Ascending aorta (tissue), 2 donors: Measurements from ENCODE around the gene DOLPP1. TPM values are rescaled to one million over a fixed set of nuclear protein-coding genes. Genes with fewer than 3 reads are reported as not detected.
"Not testable (repeated sequence)": the region's sequence is repeated elsewhere in the genome, so short reads cannot be mapped to it uniquely, and the experiment has no call there.

Experiments used
- DNase-seq, 2 donors: peaks; one replicate each; pipeline ENCODE4 v3.0.0-alpha.2; 2019; ENCODE audit warnings: low spot score in 2 of 2
- H3K27ac ChIP-seq, 2 donors: fragments of 200-600 bp; sonication (generic); one replicate each; pipeline ENCODE4 v1.5.1; 2016 to 2017; ENCODE audit warnings: mild to moderate bottlenecking in 1 of 2
- H3K27me3 ChIP-seq: fragments of 200-600 bp; sonication (generic); one replicate; pipeline ENCODE4 v1.5.1; 2017
- H3K36me3 ChIP-seq, 2 donors: fragments of 200-600 bp; sonication (generic); one replicate each; pipeline ENCODE4 v1.5.1; 2016
- H3K4me1 ChIP-seq, 2 donors: fragments of 200-600 bp; sonication (generic); one replicate each; pipeline ENCODE4 v1.5.1; 2016 to 2017; ENCODE audit warnings: mild to moderate bottlenecking in 1 of 2
- H3K4me3 ChIP-seq, 2 donors: fragments of 200-600 bp; sonication (generic); one replicate each; pipeline ENCODE4 v1.5.1; 2016 to 2017; ENCODE audit warnings: mild to moderate bottlenecking in 1 of 2
- H3K9me3 ChIP-seq, 2 donors: fragments of 200-600 bp; sonication (generic); one replicate each; pipeline ENCODE4 v1.5.1; 2016
- CTCF ChIP-seq, 3 experiments: fragments of 200-600 bp in 2 of 3; fragments of 450-650 bp in 1 of 3; sonication (generic) in 2 of 3; IDR thresholded peaks; one replicate each; pipeline ENCODE4 v1.5.1; 2016 to 2019; ENCODE audit warnings: antibody characterized with exemption in 3 of 3, mild to moderate bottlenecking in 1 of 3, moderate library complexity in 1 of 3
- intact Hi-C: fragments of 100-400 bp; cut with DNase I; formaldehyde crosslinking; loops from one replicate; pipeline ENCODE4 v1.15.1; 2023
- total RNA-seq: library from RNA; depleted of rRNA; stranded (reverse); fragments of >200 nt; gene quantifications from one replicate; pipeline ENCODE4 v1.1.0, GENCODE V29; 2016

The DOLPP1 gene
- 41.7 TPM for total RNA-seq

GRCh38 chr9:129080601-129081387, at the start of gene DOLPP1:
Gene DOLPP1, plus strand, starts transcription at chr9:129081111. Its CDS starts 21 bp downstream, at chr9:129081132.
- intact Hi-C loops = loop anchor here (2.0 kb wide), 3 partner anchors 30 to 134 kb away; partner anchors contain the start of genes CRAT, DOLK, MIGA2 and NUP188
- no peaks in the 10 kb centered on the region for H3K27me3 ChIP-seq
- H3K36me3 ChIP-seq = peaks cover 11% of the 10 kb centered on the region in 2 donors
- TF ChIP-seq CTCF (IDR thresholded peaks at IDR 0.05) = no peak
- peaks cover 0 to 8% of the 10 kb centered on the region in 2 donors for H3K4me1 ChIP-seq
- no peaks in the 10 kb centered on the region for H3K9me3 ChIP-seq
- peak within 1 kb of the TSS; percentile 80 to 94 for H3K4me3 ChIP-seq
- peak within 1 kb of the TSS; percentile 57 to 81 for H3K27ac ChIP-seq
- DNase-seq = peak; percentile 97 to 99

GRCh38 chr9:129031514-129031913, 49.4 kb upstream of the DOLPP1 start:
- no peak for DNase-seq
- H3K9me3 ChIP-seq = no peaks in the 10 kb centered on the region
- H3K27me3 ChIP-seq = no peaks in the 10 kb centered on the region
- no peak overlapping the region for H3K27ac ChIP-seq
- intact Hi-C loops = no loop called here
- no peaks in the 10 kb centered on the region for H3K36me3 ChIP-seq
- H3K4me3 ChIP-seq = no peak overlapping the region
- TF ChIP-seq CTCF (IDR thresholded peaks at IDR 0.05) = no peak
- H3K4me1 ChIP-seq = peaks cover 9 to 11% of the 10 kb centered on the region in 2 donors

GRCh38 chr9:129032541-129033159, 48.3 kb upstream of the DOLPP1 start:
- H3K4me1 ChIP-seq = peaks cover under 1 to 7% of the 10 kb centered on the region in 2 donors
- intact Hi-C loops = no loop called here
- H3K36me3 ChIP-seq = no peaks in the 10 kb centered on the region
- H3K27ac ChIP-seq = no peak overlapping the region
- no peaks in the 10 kb centered on the region for H3K27me3 ChIP-seq
- no peak overlapping the region for H3K4me3 ChIP-seq
- DNase-seq = no peak
- H3K9me3 ChIP-seq = no peaks in the 10 kb centered on the region
- TF ChIP-seq CTCF (IDR thresholded peaks at IDR 0.05) = no peak

GRCh38 chr9:129033216-129033615, 47.7 kb upstream of the DOLPP1 start:
- Histone ChIP-seq H3K4me3 (no peak overlapping the region), H3K9me3 (no peaks in the 10 kb centered on the region), H3K36me3 (no peaks in the 10 kb centered on the region), H3K27ac (no peak overlapping the region), H3K27me3 (no peaks in the 10 kb centered on the region), H3K4me1 (peaks cover 0 to 10% of the 10 kb centered on the region in 2 donors)
- intact Hi-C loops = no loop called here
- DNase-seq = no peak
- TF ChIP-seq CTCF (IDR thresholded peaks at IDR 0.05) = no peak

GRCh38 chr9:129035838-129036237, 45.1 kb upstream of the DOLPP1 start:
- peaks cover 0 to 13% of the 10 kb centered on the region in 2 donors for H3K4me1 ChIP-seq
- peak overlapping the region; percentile 84 to 97 for H3K4me3 ChIP-seq
- not testable (repeated sequence) for H3K9me3 ChIP-seq, H3K27me3 ChIP-seq, H3K36me3 ChIP-seq, DNase-seq
- H3K27ac ChIP-seq = peak overlapping the region; percentile 54 to 62
- intact Hi-C loops = loop anchor here (1.0 to 5.0 kb wide), 5 partner anchors 8 to 209 kb away; partner anchors contain the start of genes CRAT, DOLK, DOLPP1 and NUP188
